DMS153 treated with DMSO at 0.1 percent for 48 hours (cell line): Measurements from ENCODE around the gene DIAPH3.
A peak's percentile ranks its signal among the peaks of the same experiment; 100 is the strongest.
"Not testable (repeated sequence)": the region's sequence is repeated elsewhere in the genome, so short reads cannot be mapped to it uniquely, and the experiment has no call there.

ENCODE experiments used
- DNase-seq: peaks from one replicate; lab custom pipeline; 2025; ENCODE audit not compliant: unreplicated experiment; lab: John Stamatoyannopoulos, UW

The DIAPH3 gene

GRCh38 chr13:60099631-60100420 lies 63.9 kb downstream of the DIAPH3 start:
- DNase-seq = no peak

- no peak for DNase-seq
Observed at GRCh38 chr13:60095300-60095699, 68.4 kb downstream of the DIAPH3 start.

- DNase-seq = peak; percentile 31
Observed at GRCh38 chr13:60094385-60095088, 69.2 kb downstream of the DIAPH3 start.

- no peak for DNase-seq
Observed at GRCh38 chr13:60093425-60094019, 70.2 kb downstream of the DIAPH3 start.

GRCh38 chr13:60091573-60091972 lies 72.2 kb downstream of the DIAPH3 start:
- no peak for DNase-seq

GRCh38 chr13:60090574-60090973 lies 73.2 kb downstream of the DIAPH3 start:
- DNase-seq = no peak

- not testable (repeated sequence) for DNase-seq
Observed at GRCh38 chr13:60083780-60084179, 79.9 kb downstream of the DIAPH3 start.

- no peak for DNase-seq
Observed at GRCh38 chr13:60080850-60081249, 82.9 kb downstream of the DIAPH3 start.

GRCh38 chr13:60078226-60078625 lies 85.5 kb downstream of the DIAPH3 start:
- DNase-seq = no peak

GRCh38 chr13:60075850-60076249 lies 87.9 kb downstream of the DIAPH3 start:
- DNase-seq = no peak

GRCh38 chr13:60074397-60074796 lies 89.3 kb downstream of the DIAPH3 start:
- DNase-seq = no peak

GRCh38 chr13:60066226-60066625 lies 97.5 kb downstream of the DIAPH3 start:
- no peak for DNase-seq

- DNase-seq = no peak
Observed at GRCh38 chr13:60062502-60062901, 101.2 kb downstream of the DIAPH3 start.

GRCh38 chr13:60061737-60062136 lies 102.0 kb downstream of the DIAPH3 start:
- DNase-seq = no peak

- no peak for DNase-seq
Observed at GRCh38 chr13:60051754-60052285, 111.9 kb downstream of the DIAPH3 start.

- not testable (repeated sequence) for DNase-seq
Observed at GRCh38 chr13:60048353-60048752, 115.4 kb downstream of the DIAPH3 start.

GRCh38 chr13:60047918-60048317 lies 115.8 kb downstream of the DIAPH3 start:
- DNase-seq = no peak

GRCh38 chr13:60044321-60044720 lies 119.4 kb downstream of the DIAPH3 start:
- no peak for DNase-seq

- no peak for DNase-seq
Observed at GRCh38 chr13:60043262-60043661, 120.5 kb downstream of the DIAPH3 start.

GRCh38 chr13:60040668-60041067 lies 123.1 kb downstream of the DIAPH3 start:
- DNase-seq = not testable (repeated sequence)

- DNase-seq = no peak
Observed at GRCh38 chr13:60035874-60036273, 127.9 kb downstream of the DIAPH3 start.

GRCh38 chr13:60032851-60033250 lies 130.9 kb downstream of the DIAPH3 start:
- DNase-seq = no peak
